OCI-LY7 (cell line): Measurements from ENCODE around the gene LHX6.

Experiments
- CTCF ChIP-seq: fragments of 200-600 bp; sonication (generic); conservative IDR thresholded peaks from 2 replicates; pipeline ENCODE4 v1.5.1; 2014; ENCODE audit warnings: mild to moderate bottlenecking, antibody characterized with exemption, low read length, moderate library complexity, mixed read lengths
- EZH2phosphoT487 ChIP-seq: fragments of 200-600 bp; sonication (generic); IDR thresholded peaks from 2 replicates; pipeline ENCODE4 v1.6.1; 2018; ENCODE audit warnings: low read depth, borderline replicate concordance, mild to moderate bottlenecking, mixed run types, antibody characterized with exemption, low read length, moderate library complexity, mixed read lengths

- no peak for TF ChIP-seq CTCF
- TF ChIP-seq EZH2phosphoT487, result no peak
Measured at GRCh38 chr9:122213589-122214413, 15.0 kb downstream of the LHX6 start.
